GM18526 (cell line): ENCODE results near the gene MAPK6.

ENCODE experiments used
- POLR2A ChIP-seq: IDR thresholded peaks from 3 replicates; pipeline ENCODE4 v1.6.1; 2011; ENCODE audit not compliant: insufficient read length; ENCODE audit errors: extremely low read depth

The MAPK6 gene

GRCh38 chr15:52005748-52006701 is 13.0 kb upstream of the MAPK6 start:
- no peak for TF ChIP-seq POLR2A

- TF ChIP-seq POLR2A: no peak
These were observed 12.2 kb upstream of the MAPK6 start for GRCh38 chr15:52006702-52007340.

DNA sequence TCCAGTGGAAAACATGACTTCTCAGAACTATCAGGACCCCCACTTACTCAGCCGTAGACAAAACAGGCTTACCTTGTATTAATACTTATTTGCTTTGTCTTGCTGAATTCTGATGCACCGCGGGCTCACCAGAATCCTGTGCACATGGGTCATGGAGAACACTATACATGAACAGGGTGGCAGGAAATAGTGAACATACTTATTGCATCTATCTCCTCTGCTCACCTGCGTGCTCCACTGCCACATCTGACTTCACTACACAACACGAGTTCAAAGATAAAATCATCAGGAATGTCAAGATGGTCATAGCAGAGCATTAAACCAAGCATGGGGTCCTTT is 10.7 kb upstream of the MAPK6 start:
- no peak for TF ChIP-seq POLR2A

- TF ChIP-seq POLR2A: no peak
These were observed 10.2 kb upstream of the MAPK6 start for GRCh38 chr15:52008698-52009434.

DNA sequence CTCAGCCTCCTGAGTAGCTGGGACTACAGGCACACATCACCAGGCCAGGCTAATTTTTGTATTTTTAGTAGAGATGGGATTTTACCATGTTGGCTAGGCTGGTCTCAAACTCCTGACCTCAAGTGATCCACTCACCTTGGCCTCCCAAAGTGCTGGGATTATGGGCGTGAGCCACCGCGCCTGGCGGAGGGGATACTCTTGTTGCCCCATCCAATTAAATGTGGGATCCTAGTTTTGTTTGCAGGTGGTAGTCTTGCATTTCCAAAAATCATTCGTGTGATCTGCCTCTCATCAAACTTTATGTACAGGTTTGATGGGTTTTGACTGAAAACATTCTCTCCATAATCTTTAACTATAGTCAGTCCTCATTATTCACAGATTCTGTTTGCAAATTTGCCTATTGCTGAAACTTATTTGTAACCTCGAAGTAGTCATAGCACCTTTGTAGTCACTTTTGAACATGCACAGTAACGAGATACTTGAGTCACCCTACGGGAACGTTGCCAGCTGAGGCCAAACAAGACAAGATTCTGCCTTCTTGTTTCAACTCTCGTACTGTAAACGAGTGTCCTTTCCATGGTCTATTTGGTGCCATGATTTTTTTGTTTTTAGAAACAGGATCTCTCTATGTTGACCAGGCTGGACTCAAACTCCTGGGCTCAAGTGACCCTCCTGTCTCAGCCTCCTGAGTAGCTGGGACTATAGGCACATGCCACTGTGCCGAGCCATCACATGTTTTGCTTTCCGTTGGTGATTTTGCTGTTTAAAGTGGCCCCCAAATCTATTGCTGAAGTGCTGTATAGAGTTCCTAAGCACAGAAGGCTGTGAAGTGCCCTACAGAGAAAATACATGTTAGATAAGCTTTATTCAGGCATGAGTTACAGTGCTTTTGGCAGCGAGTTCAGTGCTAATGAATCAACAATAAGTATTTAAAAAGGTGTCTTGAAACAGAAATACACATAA is 8.1 kb upstream of the MAPK6 start:
- TF ChIP-seq POLR2A: no peak

DNA sequence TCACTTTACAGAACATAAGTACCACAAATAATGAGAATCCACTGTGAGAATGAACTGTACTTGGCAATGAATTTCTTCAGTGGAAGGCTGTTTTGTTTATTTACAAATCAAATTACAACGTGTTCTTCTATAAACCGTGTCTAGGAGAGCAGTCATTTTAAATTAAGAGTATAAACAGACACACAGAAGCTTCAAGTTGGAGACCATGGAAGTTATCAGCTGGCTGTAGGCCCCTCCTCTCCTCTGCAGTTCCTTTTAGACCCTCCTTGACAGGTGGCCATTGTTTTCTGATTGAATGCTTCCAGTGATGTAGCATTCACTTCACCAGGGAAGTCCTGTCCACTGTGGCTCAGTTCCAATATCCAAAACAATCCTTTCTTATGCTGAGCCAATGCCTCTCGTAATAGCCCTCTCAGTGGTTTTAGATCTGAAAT is 7.3 kb upstream of the MAPK6 start:
- TF ChIP-seq POLR2A: no peak

- no peak for TF ChIP-seq POLR2A
These were observed 6.8 kb upstream of the MAPK6 start for GRCh38 chr15:52012210-52012609.

GRCh38 chr15:52013151-52013791 is 5.7 kb upstream of the MAPK6 start:
- TF ChIP-seq POLR2A: no peak

GRCh38 chr15:52014616-52015015 is 4.4 kb upstream of the MAPK6 start:
- TF ChIP-seq POLR2A: no peak

DNA sequence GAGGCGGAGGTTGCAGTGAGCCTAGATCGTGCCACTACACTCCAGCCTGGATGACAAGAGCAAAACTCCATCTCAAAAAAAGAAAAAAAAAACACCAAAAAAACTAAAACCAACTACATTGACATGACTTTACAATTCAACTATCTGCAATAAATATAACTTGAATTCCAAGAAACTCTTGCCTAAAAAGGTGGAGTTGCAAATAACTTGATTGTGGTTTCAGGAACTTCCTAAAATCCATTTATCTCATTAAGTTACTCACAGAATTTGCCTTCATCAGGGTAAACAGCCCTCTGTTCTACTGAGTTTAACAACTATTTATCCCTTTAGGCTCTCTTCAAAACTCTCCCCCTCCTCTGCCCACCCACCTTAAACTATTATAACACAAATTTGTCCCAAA is 2.7 kb upstream of the MAPK6 start:
- TF ChIP-seq POLR2A: no peak

- TF ChIP-seq POLR2A: no peak
These were observed 775 bp upstream of the MAPK6 start for GRCh38 chr15:52018244-52018643.

- TF ChIP-seq POLR2A: no peak
These were observed 588 bp downstream of the MAPK6 start for GRCh38 chr15:52019394-52020220.
